CD8-positive, alpha-beta memory T cell (primary cell): Measurements from ENCODE around the gene FCHSD1. TPM values are rescaled to one million over a fixed set of nuclear protein-coding genes. Genes with fewer than 3 reads are reported as not detected.
A peak's percentile ranks its signal among the peaks of the same experiment; 100 is the strongest.
"Not testable (repeated sequence)": the region's sequence is repeated elsewhere in the genome, so short reads cannot be mapped to it uniquely, and the experiment has no call there.

ENCODE experiments used
- CTCF ChIA-PET: fragments of 350-600 bp; sonication (Branson Sonifier 250); formaldehyde crosslinking; loops from one replicate; lab custom pipeline; 2021; ENCODE audit warnings: antibody characterized with exemption; lab: Charles Lee
- POLR2A ChIA-PET: fragments of 350-600 bp; sonication (Branson Sonifier 250); formaldehyde crosslinking; loops from one replicate; lab custom pipeline; 2021; ENCODE audit warnings: antibody characterized with exemption; lab: Charles Lee
- DNase-seq, 5 donors: peaks; one replicate each; pipeline versions ENCODE4 v3.0.0 to v3.0.0-alpha.2; 2020 to 2022; ENCODE audit warnings: mixed read lengths in 1 of 5
- H3K27ac ChIP-seq: one replicate; pipeline ENCODE4 v1.7.0; 2013; ENCODE audit warnings: low read depth, mild to moderate bottlenecking, low read length, moderate library complexity
- H3K27me3 ChIP-seq: 2 replicates; pipeline ENCODE4 v1.7.0; 2013; ENCODE audit warnings: low read length, mild to moderate bottlenecking; ENCODE audit not compliant: insufficient read depth, poor library complexity, severe bottlenecking
- H3K36me3 ChIP-seq: 2 replicates; pipeline ENCODE4 v1.7.0; 2013; ENCODE audit warnings: mild to moderate bottlenecking, low read length, moderate library complexity; ENCODE audit not compliant: insufficient read depth
- H3K4me1 ChIP-seq: 2 replicates; pipeline ENCODE4 v1.7.0; 2013; ENCODE audit warnings: mild to moderate bottlenecking, low read length, moderate library complexity; ENCODE audit not compliant: insufficient read depth
- H3K4me3 ChIP-seq: 2 replicates; pipeline ENCODE4 v1.7.0; 2013; ENCODE audit warnings: mild to moderate bottlenecking, low read length
- H3K9me3 ChIP-seq: 2 replicates; pipeline ENCODE4 v1.7.0; 2013; ENCODE audit warnings: mild to moderate bottlenecking, low read length
- H3K27ac Mint-ChIP-seq, 8 donors: one replicate each; pipeline ENCODE4 v1.8.0; 2020 to 2021; ENCODE audit warnings: mixed read lengths in 8 of 8, mild to moderate bottlenecking in 6 of 8, inconsistent platforms in 3 of 8, moderate library complexity in 3 of 8
- H3K27me3 Mint-ChIP-seq, 2 donors: one replicate each; pipeline ENCODE4 v1.8.0; 2020 to 2021; ENCODE audit warnings: mixed read lengths in 2 of 2, mild to moderate bottlenecking in 1 of 2, moderate library complexity in 1 of 2
- H3K36me3 Mint-ChIP-seq, 3 donors: one replicate each; pipeline ENCODE4 v1.8.0; 2020 to 2021; ENCODE audit warnings: mixed read lengths in 3 of 3, inconsistent platforms in 1 of 3, mild to moderate bottlenecking in 1 of 3
- H3K4me1 Mint-ChIP-seq, 3 donors: one replicate each; pipeline ENCODE4 v1.8.0; 2020 to 2021; ENCODE audit warnings: mixed read lengths in 3 of 3, inconsistent platforms in 1 of 3, mild to moderate bottlenecking in 1 of 3
- H3K4me3 Mint-ChIP-seq, 7 donors: one replicate each; pipeline ENCODE4 v1.8.0; 2020 to 2021; ENCODE audit warnings: mixed read lengths in 7 of 7, mild to moderate bottlenecking in 6 of 7, moderate library complexity in 4 of 7, inconsistent platforms in 2 of 7
- H3K9me3 Mint-ChIP-seq, 5 donors: one replicate each; pipeline ENCODE4 v1.8.0; 2020 to 2022; ENCODE audit warnings: mixed read lengths in 5 of 5, mild to moderate bottlenecking in 3 of 5, moderate library complexity in 2 of 5, inconsistent platforms in 1 of 5
- polyA plus RNA-seq: library from polyadenylated mRNA; unstranded; fragments of 300-500 nt; fragmentation: Illumina TruSeq; gene quantifications from one replicate; pipeline ENCODE4 v1.2.3, GENCODE V29; 2021
- total RNA-seq, 2 experiments: library from RNA; stranded (reverse); gene quantifications; one replicate each; pipeline ENCODE4 v1.2.3, GENCODE V29; 2021

FCHSD1 gene
- total and polyA plus RNA-seq, 3 experiments from 2014 or later = 14.6 to 33.7 (median 31.1) TPM

DNA sequence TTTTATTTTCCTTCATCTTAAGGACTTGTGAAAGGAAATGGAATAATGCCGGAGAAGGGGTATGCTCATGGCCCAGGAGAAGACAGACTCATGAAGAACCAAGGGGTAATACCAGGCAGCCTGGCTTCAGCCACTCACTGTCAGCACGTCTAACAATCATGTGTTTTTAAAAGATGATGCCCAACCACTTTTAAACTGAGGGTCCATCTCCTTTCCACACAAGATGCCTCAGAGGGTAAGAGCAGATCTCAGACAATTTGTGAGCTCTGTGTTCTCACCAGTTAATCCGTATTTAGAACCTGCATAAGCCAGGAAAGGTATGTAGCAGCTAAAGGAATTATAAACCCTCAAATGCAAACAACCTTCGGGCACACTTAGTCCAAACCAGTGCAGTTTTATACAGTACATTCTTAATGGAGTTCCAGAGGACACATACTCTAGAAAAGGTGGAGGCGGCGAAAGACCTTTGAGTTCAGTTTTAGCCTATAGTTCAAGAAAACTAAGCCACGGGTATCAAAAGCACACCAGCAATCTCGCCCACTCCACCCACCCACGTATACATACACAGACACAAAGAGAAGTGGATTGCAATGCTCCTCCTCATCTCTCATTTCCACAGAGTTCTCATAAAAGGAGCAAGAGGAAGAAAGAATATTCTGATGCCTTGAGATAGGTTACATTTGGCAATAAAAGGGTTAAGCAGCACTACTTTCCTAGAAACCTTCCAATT is 35.1 kb downstream of the FCHSD1 start:
- CTCF ChIA-PET = interaction anchor here (1.4 to 13.2 kb wide), 4 partner anchors 13 to 31 kb away, joined by 3 to 318 read pairs (median 147); partner anchors contain the start of genes HDAC3 and RELL2
- no peaks in the 10 kb centered on the region for H3K9me3 Mint-ChIP-seq
- no peaks in the 10 kb centered on the region for H3K9me3 ChIP-seq
- H3K27me3 Mint-ChIP-seq = no peaks in the 10 kb centered on the region
- H3K36me3 ChIP-seq = peaks cover 13% of the 10 kb centered on the region
- H3K36me3 Mint-ChIP-seq = peaks cover 0 to 49% (median 6%) of the 10 kb centered on the region in 3 donors
- peaks cover 56 to 66% (median 61%) of the 10 kb centered on the region in 3 donors for H3K4me1 Mint-ChIP-seq
- DNase-seq = no peak
- H3K27ac ChIP-seq = peak overlapping the region; percentile 32
- peak overlapping the region; percentile 69 to 99 (median 92) for H3K27ac Mint-ChIP-seq
- peak overlapping the region; percentile 95 to 100 (median 97) for H3K4me3 Mint-ChIP-seq
- POLR2A ChIA-PET = interaction anchor here (0.7 to 4.6 kb wide), 5 partner anchors 9 to 35 kb away, joined by 3 to 70 read pairs (median 25); partner anchors contain the start of genes FCHSD1, HDAC3 and RELL2
- H3K27me3 ChIP-seq = no peaks in the 10 kb centered on the region
- H3K4me3 ChIP-seq = peak overlapping the region; percentile 98
- peaks cover 65% of the 10 kb centered on the region for H3K4me1 ChIP-seq

DNA sequence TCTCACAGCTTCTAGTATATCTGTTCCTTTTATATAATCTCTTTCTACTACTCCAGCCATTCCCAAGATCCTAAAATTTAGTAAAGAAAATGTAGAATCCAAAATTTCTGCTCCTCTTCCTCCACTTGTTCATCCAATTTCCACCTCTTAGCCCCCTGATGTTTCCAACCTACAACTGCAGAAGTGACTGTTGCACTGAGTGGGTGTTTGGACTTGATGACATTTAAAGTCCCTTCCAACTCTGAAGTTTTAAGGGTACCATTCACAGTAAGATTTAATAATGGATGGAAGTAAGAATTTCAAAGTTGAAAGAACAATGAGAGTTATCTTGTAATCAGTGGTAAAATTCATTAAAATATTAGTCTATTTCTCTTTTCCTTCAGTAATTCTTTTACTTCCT is 37.9 kb downstream of the FCHSD1 start:
- ChIA-PET CTCF (interaction anchor here (1.0 to 13.2 kb wide), 4 partner anchors 10 to 79 kb away, joined by 3 to 318 read pairs (median 89); no protein-coding TSS in a partner anchor), POLR2A (interaction anchor here (1.3 to 1.7 kb wide), 2 partner anchors 7 to 21 kb away, joined by 4 read pairs; no protein-coding TSS in a partner anchor)
- Histone ChIP-seq H3K27ac (peak overlapping the region; percentile 20), H3K36me3 (peaks cover 3% of the 10 kb centered on the region), H3K9me3 (no peaks in the 10 kb centered on the region), H3K27me3 (no peaks in the 10 kb centered on the region), H3K4me1 (peaks cover 77% of the 10 kb centered on the region), H3K4me3 (no peak overlapping the region)
- Mint-ChIP-seq H3K27me3 (no peaks in the 10 kb centered on the region), H3K27ac (peak overlapping the region; percentile 26 to 83 (median 68)), H3K9me3 (no peaks in the 10 kb centered on the region), H3K36me3 (peaks cover 0 to 48% (median 11%) of the 10 kb centered on the region in 3 donors), H3K4me3 (peak overlapping the region; percentile 2 to 84 (median 52)), H3K4me1 (peaks cover 78 to 88% (median 84%) of the 10 kb centered on the region in 3 donors)
- no peak for DNase-seq

DNA sequence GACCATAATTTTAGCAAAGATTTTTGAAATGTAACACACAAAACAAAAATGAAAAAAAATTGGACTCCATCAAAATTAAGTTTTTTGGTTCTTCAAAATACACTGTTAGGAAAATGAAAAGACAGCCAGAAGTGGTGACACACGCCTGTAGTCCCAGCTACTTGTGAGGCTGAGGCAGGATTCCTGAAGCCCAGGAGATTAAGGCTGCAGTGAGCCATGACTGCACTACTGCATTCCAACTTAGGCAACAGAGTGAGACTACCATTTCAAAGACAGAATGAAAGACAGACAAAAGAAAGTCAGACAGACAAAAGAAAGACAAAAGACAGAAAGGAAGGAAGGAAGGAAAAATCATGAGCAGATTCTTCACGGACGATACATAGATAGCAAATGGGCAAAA is 39.9 kb downstream of the FCHSD1 start:
- Histone ChIP-seq H3K9me3 (no peaks in the 10 kb centered on the region), H3K27me3 (no peaks in the 10 kb centered on the region), H3K36me3 (peaks cover 3% of the 10 kb centered on the region), H3K4me1 (peaks cover 86% of the 10 kb centered on the region), H3K4me3 (no peak overlapping the region), H3K27ac (no peak overlapping the region)
- Mint-ChIP-seq H3K27ac (peak overlapping the region in 7 of 8 donors; percentile 3 to 78 (median 61)), H3K36me3 (peaks cover 0 to 38% (median 13%) of the 10 kb centered on the region in 3 donors), H3K4me1 (peaks cover 88 to 92% (median 90%) of the 10 kb centered on the region in 3 donors), H3K4me3 (peak overlapping the region; percentile 9 to 75 (median 53)), H3K27me3 (no peaks in the 10 kb centered on the region), H3K9me3 (no peaks in the 10 kb centered on the region)
- ChIA-PET CTCF (interaction anchor here (13.2 kb wide), 1 partner anchor 20 kb away, joined by 318 read pairs; no protein-coding TSS in a partner anchor), POLR2A (interaction anchor here (1.1 kb wide), 1 partner anchor 19 kb away, joined by 4 read pairs; no protein-coding TSS in a partner anchor)
- no peak for DNase-seq

DNA sequence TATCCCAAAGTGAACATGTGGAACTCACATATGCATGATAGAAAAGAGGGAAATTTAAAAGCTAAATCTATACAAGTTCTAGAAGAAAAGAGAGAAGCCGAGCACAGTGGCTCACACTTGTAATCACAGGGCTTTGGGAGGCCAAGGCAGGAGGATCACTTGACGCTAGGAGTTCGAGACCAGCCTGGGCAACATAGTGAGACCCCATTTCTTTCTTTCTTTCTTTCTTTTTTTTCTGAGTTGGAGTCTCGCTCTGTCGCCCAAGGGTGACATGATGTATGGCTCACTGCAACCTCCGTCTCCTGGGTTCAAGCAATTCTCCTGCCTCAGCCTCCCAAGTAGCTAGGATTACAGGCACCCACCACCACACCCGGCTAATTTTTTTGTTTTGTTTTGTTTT is 41.3 kb downstream of the FCHSD1 start:
- not testable (repeated sequence) for H3K27ac ChIP-seq, H3K4me3 ChIP-seq, H3K9me3 ChIP-seq, H3K27me3 Mint-ChIP-seq, H3K9me3 Mint-ChIP-seq, DNase-seq, H3K36me3 ChIP-seq, H3K27me3 ChIP-seq
- peaks cover 90 to 94% (median 93%) of the 10 kb centered on the region in 3 donors for H3K4me1 Mint-ChIP-seq
- ChIA-PET POLR2A (interaction anchor here (1.5 to 6.3 kb wide), 2 partner anchors 8 to 16 kb away, joined by 7 to 70 read pairs; partner anchors contain the start of gene DIAPH1), CTCF (interaction anchor here (0.7 to 14.7 kb wide), 3 partner anchors 7 to 28 kb away, joined by 3 to 175 read pairs (median 55); partner anchors contain the start of gene DIAPH1)
- H3K4me3 Mint-ChIP-seq = peak overlapping the region in 6 of 7 donors; percentile 20 to 62 (median 48)
- H3K27ac Mint-ChIP-seq = peak overlapping the region; percentile 30 to 91 (median 88)
- H3K4me1 ChIP-seq = peaks cover 91% of the 10 kb centered on the region
- H3K36me3 Mint-ChIP-seq = peaks cover 0 to 31% (median 10%) of the 10 kb centered on the region in 3 donors

DNA sequence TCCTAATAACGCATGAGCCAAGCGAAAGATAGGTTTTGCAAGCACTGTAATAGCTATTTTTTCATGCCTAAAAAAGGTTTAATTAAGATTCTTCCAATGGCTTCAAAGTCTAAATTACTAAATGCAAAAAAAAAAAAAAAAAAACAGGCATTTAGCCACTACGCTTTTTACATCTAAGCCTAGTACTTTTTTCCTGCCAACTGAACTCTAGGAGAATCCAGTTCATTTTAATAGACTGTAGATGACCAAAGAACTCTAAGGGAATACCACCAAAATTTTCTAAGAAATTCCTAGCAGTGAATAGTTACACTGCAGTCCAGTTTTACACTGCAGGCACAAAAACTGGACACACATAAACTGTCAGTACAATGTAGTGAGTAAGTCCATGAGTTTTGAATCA is 42.2 kb downstream of the FCHSD1 start:
- Mint-ChIP-seq H3K27me3 (no peaks in the 10 kb centered on the region), H3K4me1 (peaks cover 90 to 94% (median 93%) of the 10 kb centered on the region in 3 donors), H3K27ac (peak overlapping the region in 6 of 8 donors; percentile 78 to 99 (median 89)), H3K4me3 (peak overlapping the region in 4 of 7 donors; percentile 38 to 72 (median 60)), H3K9me3 (no peaks in the 10 kb centered on the region), H3K36me3 (peaks cover 0 to 31% (median 12%) of the 10 kb centered on the region in 3 donors)
- Histone ChIP-seq H3K4me3 (peak overlapping the region; percentile 3), H3K9me3 (no peaks in the 10 kb centered on the region), H3K27me3 (no peaks in the 10 kb centered on the region), H3K4me1 (peaks cover 91% of the 10 kb centered on the region), H3K27ac (no peak overlapping the region), H3K36me3 (peaks cover 3% of the 10 kb centered on the region)
- POLR2A ChIA-PET = interaction anchor here (0.6 to 6.3 kb wide), 3 partner anchors 9 to 107 kb away, joined by 5 to 70 read pairs (median 7); partner anchors contain the start of gene DIAPH1
- DNase-seq = no peak
- CTCF ChIA-PET = interaction anchor here (0.6 to 14.7 kb wide), 4 partner anchors 8 to 42 kb away, joined by 3 to 175 read pairs (median 30); partner anchors contain the start of genes DIAPH1, HDAC3 and RELL2

DNA sequence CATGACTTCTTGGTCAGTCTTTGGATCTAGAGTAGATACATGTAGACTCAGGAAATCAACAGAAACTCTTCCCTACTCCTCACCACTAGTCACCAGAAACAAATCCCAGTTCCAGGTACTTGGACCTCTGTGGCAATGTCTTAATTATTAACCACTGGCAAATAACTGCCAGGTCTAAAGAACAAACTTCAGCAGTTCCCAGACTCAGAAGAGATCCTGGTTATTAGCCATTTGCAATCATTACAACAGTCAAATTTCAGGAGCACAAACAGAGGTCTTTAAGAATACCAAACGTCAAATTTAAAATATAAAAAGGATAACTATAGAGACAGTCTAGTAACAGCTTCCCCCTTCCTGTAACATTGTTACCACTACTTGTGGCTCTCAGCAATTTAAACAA is 42.7 kb downstream of the FCHSD1 start:
- peak overlapping the region; percentile 38 to 78 (median 61) for H3K4me3 Mint-ChIP-seq

DNA sequence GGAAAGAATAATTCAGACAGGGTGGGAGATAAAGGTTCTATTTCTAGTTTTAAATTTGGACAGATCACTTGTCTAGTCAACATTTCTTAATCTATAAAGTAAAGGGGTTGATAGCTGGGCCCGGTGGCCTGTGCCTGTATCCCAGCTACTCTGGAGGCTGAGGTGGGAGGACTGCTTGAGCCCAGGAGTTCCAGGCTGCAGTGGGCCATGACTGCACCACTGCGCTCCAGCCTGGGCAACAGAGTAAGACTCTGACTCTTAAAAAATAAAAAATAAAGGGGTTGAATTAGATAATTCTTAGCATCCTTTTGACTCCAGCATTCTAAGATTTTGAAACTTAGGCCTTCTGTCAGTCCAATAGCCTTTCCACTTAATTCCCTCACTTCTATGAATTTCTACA is 43.2 kb downstream of the FCHSD1 start:
- H3K4me3 Mint-ChIP-seq = peak overlapping the region; percentile 38 to 80 (median 67)
- no peaks in the 10 kb centered on the region for H3K9me3 Mint-ChIP-seq

More for the DNA sequence above, 42.7 kb downstream of the FCHSD1 start:
- peaks cover 3% of the 10 kb centered on the region for H3K36me3 ChIP-seq
- POLR2A ChIA-PET = interaction anchor here (0.6 to 6.3 kb wide), 4 partner anchors 10 to 963 kb away, joined by 3 to 70 read pairs (median 6); partner anchors contain the start of gene DIAPH1
- CTCF ChIA-PET = interaction anchor here (0.6 to 14.7 kb wide), 4 partner anchors 8 to 41 kb away, joined by 3 to 175 read pairs (median 30); partner anchors contain the start of genes DIAPH1, HDAC3 and RELL2
- H3K27me3 ChIP-seq = no peaks in the 10 kb centered on the region
- H3K27ac ChIP-seq = peak overlapping the region; percentile 2
- H3K4me3 ChIP-seq = peak overlapping the region; percentile 12
- H3K27ac Mint-ChIP-seq = peak overlapping the region; percentile 77 to 99 (median 92)
- no peaks in the 10 kb centered on the region for H3K9me3 ChIP-seq
- H3K4me1 ChIP-seq = peaks cover 91% of the 10 kb centered on the region
- H3K27me3 Mint-ChIP-seq = no peaks in the 10 kb centered on the region
- no peak for DNase-seq
- peaks cover 0 to 31% (median 12%) of the 10 kb centered on the region in 3 donors for H3K36me3 Mint-ChIP-seq
- H3K4me1 Mint-ChIP-seq = peaks cover 90 to 94% (median 93%) of the 10 kb centered on the region in 3 donors
- no peaks in the 10 kb centered on the region for H3K9me3 Mint-ChIP-seq

More for the DNA sequence above, 43.2 kb downstream of the FCHSD1 start:
- H3K36me3 Mint-ChIP-seq = peaks cover 0 to 28% (median 12%) of the 10 kb centered on the region in 3 donors
- Histone ChIP-seq H3K27me3 (no peaks in the 10 kb centered on the region), H3K4me1 (peaks cover 91% of the 10 kb centered on the region), H3K27ac (peak overlapping the region; percentile 2), H3K4me3 (no peak overlapping the region), H3K9me3 (no peaks in the 10 kb centered on the region), H3K36me3 (peaks cover 3% of the 10 kb centered on the region)
- H3K27ac Mint-ChIP-seq = peak overlapping the region; percentile 77 to 99 (median 92)
- CTCF ChIA-PET = interaction anchor here (1.8 to 14.7 kb wide), 3 partner anchors 9 to 41 kb away, joined by 5 to 175 read pairs (median 55); partner anchors contain the start of gene DIAPH1
- H3K27me3 Mint-ChIP-seq = no peaks in the 10 kb centered on the region
- POLR2A ChIA-PET = interaction anchor here (0.6 to 6.3 kb wide), 2 partner anchors 10 to 962 kb away, joined by 3 to 70 read pairs; partner anchors contain the start of gene DIAPH1
- no peak for DNase-seq
- peaks cover 89 to 94% (median 93%) of the 10 kb centered on the region in 3 donors for H3K4me1 Mint-ChIP-seq
